Omental fat pad (tissue), 4 donors: ENCODE results near the gene HPSE2. TPM values are rescaled to one million over a fixed set of nuclear protein-coding genes. Genes with fewer than 3 reads are reported as not detected.

Experiments used
- ATAC-seq: fragments of 150-250 bp; one replicate; pipeline ENCODE4 v1.9.1; 2016; ENCODE audit warnings: mild to moderate bottlenecking, moderate library complexity; ENCODE audit not compliant: low FRiP score
- DNase-seq: peaks from one replicate; pipeline ENCODE4 v3.0.0-alpha.2; 2019; ENCODE audit warnings: low spot score
- total RNA-seq, 4 donors: library from RNA; depleted of rRNA; stranded (reverse); fragments of >200 nt; gene quantifications; one replicate each; pipeline ENCODE4 v1.1.0, GENCODE V29; 2016
- TF ChIP-seq, protein P1 (sequence below), 3 donors: fragments of 450-650 bp; IDR thresholded peaks; one replicate each; pipeline ENCODE4 v1.5.1; 2016 to 2017; ENCODE audit warnings: antibody characterized with exemption in 3 of 3, mild to moderate bottlenecking in 3 of 3, moderate library complexity in 2 of 3

The HPSE2 gene
- total RNA-seq, 4 donors from 2014 or later: 0.24 to 1.5 (median 0.46) TPM

DNA sequence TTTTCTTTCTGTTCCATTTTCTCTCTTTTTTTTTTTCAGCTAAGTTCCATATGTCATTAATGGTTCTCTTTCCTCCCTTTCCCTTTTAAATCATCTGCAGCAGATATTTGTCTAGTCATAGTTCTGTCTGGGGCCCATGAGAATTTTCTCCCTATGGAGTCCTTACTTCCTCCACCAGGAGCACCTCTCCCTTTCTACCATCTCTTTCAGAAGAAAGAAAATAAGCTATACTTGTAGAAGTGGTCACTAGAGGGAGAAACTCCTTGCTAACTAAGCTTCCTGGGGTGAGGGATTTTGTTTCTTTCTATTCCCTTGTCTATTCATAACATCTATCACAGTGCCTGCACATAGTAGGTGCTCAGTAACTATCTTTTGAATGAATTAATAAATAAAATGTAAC is 558.8 kb downstream of the HPSE2 start:
- TF ChIP-seq, protein P1, sequence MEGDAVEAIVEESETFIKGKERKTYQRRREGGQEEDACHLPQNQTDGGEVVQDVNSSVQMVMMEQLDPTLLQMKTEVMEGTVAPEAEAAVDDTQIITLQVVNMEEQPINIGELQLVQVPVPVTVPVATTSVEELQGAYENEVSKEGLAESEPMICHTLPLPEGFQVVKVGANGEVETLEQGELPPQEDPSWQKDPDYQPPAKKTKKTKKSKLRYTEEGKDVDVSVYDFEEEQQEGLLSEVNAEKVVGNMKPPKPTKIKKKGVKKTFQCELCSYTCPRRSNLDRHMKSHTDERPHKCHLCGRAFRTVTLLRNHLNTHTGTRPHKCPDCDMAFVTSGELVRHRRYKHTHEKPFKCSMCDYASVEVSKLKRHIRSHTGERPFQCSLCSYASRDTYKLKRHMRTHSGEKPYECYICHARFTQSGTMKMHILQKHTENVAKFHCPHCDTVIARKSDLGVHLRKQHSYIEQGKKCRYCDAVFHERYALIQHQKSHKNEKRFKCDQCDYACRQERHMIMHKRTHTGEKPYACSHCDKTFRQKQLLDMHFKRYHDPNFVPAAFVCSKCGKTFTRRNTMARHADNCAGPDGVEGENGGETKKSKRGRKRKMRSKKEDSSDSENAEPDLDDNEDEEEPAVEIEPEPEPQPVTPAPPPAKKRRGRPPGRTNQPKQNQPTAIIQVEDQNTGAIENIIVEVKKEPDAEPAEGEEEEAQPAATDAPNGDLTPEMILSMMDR (IDR thresholded peaks at IDR 0.05): no peak
- DNase-seq: no peak
- ATAC-seq: no peak

DNA sequence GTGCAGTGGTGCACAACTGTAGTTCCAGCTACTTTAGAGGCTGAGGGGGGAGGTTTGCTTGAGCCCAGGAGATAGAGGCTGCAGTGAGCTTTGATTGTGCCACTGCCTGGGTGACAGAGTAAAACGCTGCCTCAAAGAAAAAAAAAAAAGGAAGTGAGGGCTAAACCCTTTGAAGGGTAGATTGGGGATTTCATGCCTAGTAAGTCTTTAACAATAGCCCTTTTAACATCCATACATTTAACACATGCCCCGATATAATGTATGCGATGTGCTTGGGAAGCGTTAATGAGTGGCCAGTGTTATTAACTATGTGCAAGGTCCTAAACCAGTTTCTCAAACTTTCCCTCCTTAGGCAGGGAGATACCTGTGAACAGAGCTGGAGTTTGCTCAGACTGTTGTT is 559.8 kb downstream of the HPSE2 start:
- no peak for ATAC-seq
- TF ChIP-seq, protein P1 (IDR thresholded peaks at IDR 0.05): no peak
- DNase-seq: no peak

DNA sequence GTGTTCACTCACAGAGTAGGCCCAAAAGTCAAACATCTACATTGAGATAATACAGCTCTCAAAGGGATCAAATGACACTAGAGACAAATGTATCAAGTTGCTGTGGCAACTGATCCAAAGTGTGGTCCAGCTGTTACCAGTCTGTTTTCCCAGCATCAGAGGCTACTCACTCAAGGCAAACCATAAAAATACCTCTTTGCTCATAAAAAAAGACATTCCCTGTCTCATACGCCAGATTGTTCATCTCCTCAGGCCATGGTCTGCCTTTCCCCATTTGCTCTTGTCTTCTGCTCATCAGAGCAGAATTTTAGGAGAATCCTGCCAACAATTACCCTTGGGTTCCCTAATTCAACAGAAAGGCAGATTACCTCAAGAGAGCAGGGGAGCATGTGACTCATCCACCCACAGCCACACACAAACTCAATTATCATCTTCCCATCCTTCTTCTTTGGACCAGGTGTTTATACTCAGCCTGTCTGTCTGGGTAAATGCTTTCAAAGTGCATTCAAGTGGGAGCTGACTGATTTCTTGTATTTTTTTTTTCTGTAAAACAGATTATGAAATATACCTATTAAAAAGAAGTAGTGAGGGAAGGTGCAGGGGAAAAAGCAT is 562.4 kb downstream of the HPSE2 start:
- DNase-seq: no peak
- ATAC-seq: no peak
- TF ChIP-seq, protein P1 (IDR thresholded peaks at IDR 0.05): no peak

DNA sequence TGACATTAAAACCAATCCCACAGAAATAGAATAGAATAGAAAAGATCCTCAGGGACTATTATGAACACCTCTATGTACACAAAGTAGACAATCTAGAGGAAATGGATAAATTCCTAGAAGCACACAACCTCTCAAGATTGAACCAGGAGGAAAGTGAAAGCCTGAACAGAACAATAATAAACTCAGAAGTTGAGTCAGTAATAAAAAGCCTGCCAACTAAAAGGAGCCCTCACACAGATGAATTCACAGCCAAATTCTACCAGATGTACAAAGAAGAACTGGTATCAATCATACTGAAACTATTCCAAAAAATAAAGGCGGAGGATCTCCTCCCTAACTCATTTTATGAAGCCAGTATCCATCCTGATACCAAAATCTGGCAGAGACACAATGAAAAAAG is 568.6 kb downstream of the HPSE2 start:
- ATAC-seq: no peak
- no peak for DNase-seq
- TF ChIP-seq, protein P1 (IDR thresholded peaks at IDR 0.05): no peak

DNA sequence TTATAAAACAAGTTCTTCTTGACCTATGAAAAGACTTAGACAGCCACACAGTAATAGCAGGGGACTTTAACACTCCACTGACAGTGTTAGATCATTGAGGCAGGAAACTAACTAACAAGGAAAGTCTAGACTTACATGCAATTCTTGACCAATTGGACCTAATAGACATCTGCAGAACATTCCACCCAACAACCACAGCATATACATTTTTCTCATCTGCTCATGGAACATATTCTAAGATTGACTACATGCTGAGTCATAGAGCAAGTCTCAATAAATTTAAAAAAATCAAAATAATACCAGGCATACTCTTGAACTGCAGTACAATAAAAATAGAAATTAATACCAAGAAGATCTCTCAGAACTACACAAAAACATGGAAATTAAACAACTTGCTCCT is 569.4 kb downstream of the HPSE2 start:
- TF ChIP-seq, protein P1 (IDR thresholded peaks at IDR 0.05): no peak
- DNase-seq: no peak
- no peak for ATAC-seq

DNA sequence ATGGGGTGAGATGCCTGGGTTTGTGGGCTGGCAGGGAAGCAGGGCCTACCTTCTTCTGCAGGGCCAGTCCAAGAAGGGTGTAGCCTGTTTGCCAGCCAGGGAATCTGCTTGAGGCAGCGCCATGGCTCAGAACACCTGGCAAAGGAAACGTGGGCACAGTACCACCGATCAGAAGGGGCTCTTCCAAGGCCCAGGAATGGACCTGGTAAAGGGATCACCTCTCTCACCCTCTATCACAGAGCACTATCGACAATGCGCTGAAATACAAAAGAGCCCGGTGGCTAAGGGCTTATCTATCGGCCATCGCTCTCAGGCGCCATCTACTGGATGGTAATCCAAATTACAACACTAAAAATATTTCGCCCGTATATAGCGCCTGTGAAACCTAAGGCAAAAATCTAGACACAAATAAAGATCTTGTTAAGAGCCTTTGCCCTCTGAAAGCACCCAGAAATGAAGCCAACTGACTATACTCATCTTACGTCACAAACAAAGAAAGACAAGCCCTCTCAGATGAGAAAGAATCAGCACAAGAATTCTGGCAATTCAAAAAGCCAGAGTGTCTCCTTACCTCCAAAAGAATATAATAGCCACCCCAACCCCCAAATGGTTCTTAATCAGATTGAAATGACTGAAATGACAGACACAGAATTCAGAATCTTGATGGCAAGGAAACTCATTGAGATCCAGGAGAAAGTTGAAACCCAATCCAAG is 571.2 kb downstream of the HPSE2 start:
- TF ChIP-seq, protein P1 (IDR thresholded peaks at IDR 0.05): no peak

DNA sequence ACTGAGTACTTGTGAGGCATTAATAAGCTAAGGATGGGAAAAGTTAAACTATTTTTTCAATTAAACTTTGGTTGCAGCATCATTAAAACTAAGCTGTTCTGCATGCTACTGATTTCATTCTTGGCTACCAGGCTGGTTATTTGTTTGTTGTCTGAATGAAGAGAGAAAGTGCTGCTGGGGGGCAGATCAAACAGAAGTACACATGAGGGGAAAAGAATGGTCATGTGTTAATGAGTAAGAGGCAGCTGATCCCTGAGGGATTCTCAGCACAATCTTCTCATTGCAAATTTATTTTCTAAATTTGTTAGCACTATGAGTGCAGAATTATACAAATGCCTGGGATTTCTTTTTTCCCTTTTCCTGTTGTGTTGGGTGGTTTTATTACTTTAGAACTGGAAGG is 575.7 kb downstream of the HPSE2 start:
- TF ChIP-seq, protein P1 (IDR thresholded peaks at IDR 0.05): no peak
- no peak for ATAC-seq
- no peak for DNase-seq

More for the DNA sequence above, 571.2 kb downstream of the HPSE2 start:
- DNase-seq (no peak), ATAC-seq (no peak)
